HepG2 (cell line): ENCODE data around the gene CD320. TPM values are rescaled to one million over a fixed set of nuclear protein-coding genes. Genes with fewer than 3 reads are reported as not detected.

ENCODE experiments used
- DRAP1 ChIP-seq: IDR thresholded peaks from 2 replicates; pipeline ENCODE4 v1.6.1; 2016; ENCODE audit warnings: missing genetic modification reagents, missing compliant biosample characterization
- GMEB2 ChIP-seq: IDR thresholded peaks from 2 replicates; pipeline ENCODE4 v1.6.1; 2016; ENCODE audit warnings: missing biosample characterization, missing genetic modification reagents, low read depth
- HDAC2 ChIP-seq: sonication (generic); formaldehyde crosslinking; IDR thresholded peaks from 2 replicates; pipeline ENCODE4 v1.4.0; 2020; ENCODE audit warnings: missing genetic modification reagents
- MXI1 ChIP-seq: IDR thresholded peaks from 3 replicates; pipeline ENCODE4 v1.6.1; 2012; ENCODE audit warnings: low read depth, low read length, inconsistent platforms, borderline replicate concordance
- MZF1 ChIP-seq: sonication (generic); formaldehyde crosslinking; IDR thresholded peaks from 2 replicates; pipeline ENCODE4 v1.8.1; 2023; ENCODE audit warnings: mild to moderate bottlenecking, missing genetic modification reagents, borderline replicate concordance
- NR2F2 ChIP-seq: IDR thresholded peaks from 2 replicates; pipeline ENCODE4 v1.6.1; 2012; ENCODE audit warnings: low read depth, inconsistent platforms, borderline replicate concordance
- RARA ChIP-seq: IDR thresholded peaks from 2 replicates; pipeline ENCODE4 v1.6.1; 2016; ENCODE audit warnings: missing genetic modification reagents, missing compliant biosample characterization
- SATB2 ChIP-seq: sonication (generic); formaldehyde crosslinking; IDR thresholded peaks from 2 replicates; pipeline ENCODE4 v1.5.0; 2020; ENCODE audit warnings: missing genetic modification reagents
- SPEN ChIP-seq: sonication (generic); formaldehyde crosslinking; IDR thresholded peaks from 2 replicates; pipeline ENCODE4 v1.5.1; 2020; ENCODE audit warnings: low read depth, mild to moderate bottlenecking, missing genetic modification reagents
- TERF1 ChIP-seq: sonication (generic); formaldehyde crosslinking; IDR thresholded peaks from 2 replicates; pipeline ENCODE4 v1.8.0; 2022; ENCODE audit warnings: mild to moderate bottlenecking, missing genetic modification reagents, moderate library complexity
- ZBTB39 ChIP-seq: sonication (generic); formaldehyde crosslinking; IDR thresholded peaks from 2 replicates; pipeline ENCODE4 v1.5.0; 2020; ENCODE audit warnings: missing genetic modification reagents
- ZNF224 ChIP-seq: sonication (generic); formaldehyde crosslinking; IDR thresholded peaks from 2 replicates; pipeline ENCODE4 v1.5.0; 2020; ENCODE audit warnings: mild to moderate bottlenecking, missing genetic modification reagents
- ZNF367 ChIP-seq: sonication (generic); formaldehyde crosslinking; IDR thresholded peaks from 2 replicates; pipeline ENCODE4 v1.4.0; 2020; ENCODE audit warnings: missing genetic modification reagents, borderline replicate concordance
- ZNF441 ChIP-seq: sonication (generic); formaldehyde crosslinking; IDR thresholded peaks from 2 replicates; pipeline ENCODE4 v1.7.0; 2021; ENCODE audit warnings: missing genetic modification reagents, borderline replicate concordance
- ZNF484 ChIP-seq: sonication (generic); formaldehyde crosslinking; IDR thresholded peaks from 2 replicates; pipeline ENCODE4 v1.5.1; 2020; ENCODE audit warnings: mild to moderate bottlenecking, low read depth, missing genetic modification reagents, borderline replicate concordance
- ZNF530 ChIP-seq: sonication (generic); formaldehyde crosslinking; IDR thresholded peaks from 2 replicates; pipeline ENCODE4 v1.5.0; 2020; ENCODE audit warnings: low read depth, mild to moderate bottlenecking, missing genetic modification reagents
- ZNF75D ChIP-seq: sonication (generic); formaldehyde crosslinking; IDR thresholded peaks from 2 replicates; pipeline ENCODE4 v1.8.1; 2023; ENCODE audit warnings: missing genetic modification reagents, mild to moderate bottlenecking, borderline replicate concordance
- ZNF772 ChIP-seq: sonication (generic); formaldehyde crosslinking; IDR thresholded peaks from 2 replicates; pipeline ENCODE4 v1.5.0; 2020; ENCODE audit warnings: mild to moderate bottlenecking, missing genetic modification reagents
- polyA plus RNA-seq, 8 experiments: library from polyadenylated mRNA; depleted of rRNA in 3 of 8; stranded (reverse) in 7 of 8; unstranded in 1 of 8; fragments of >200 nt; fragmentation: Illumina TruSeq in 4 of 8; extraction: Trizol in 4 of 8; gene quantifications; 2 replicates each; pipeline versions ENCODE4 v1.2.1 to v1.2.3, GENCODE V29; 2011 to 2016; ENCODE audit warnings: low read depth in 4 of 8, missing spikeins in 1 of 8, mixed read lengths in 1 of 8; ENCODE audit not compliant: insufficient read depth in 1 of 8
- total RNA-seq, 5 experiments: library from RNA; depleted of rRNA; stranded (reverse); fragments of >200 nt; fragmentation: Illumina TruSeq; extraction: Trizol; gene quantifications; 2 replicates each; pipeline ENCODE4 v1.2.3, GENCODE V29; 2016; ENCODE audit warnings: low read depth in 1 of 5
- TF ChIP-seq, protein P1 (sequence below): sonication (generic); formaldehyde crosslinking; IDR thresholded peaks from 2 replicates; pipeline ENCODE4 v1.4.0; 2020; ENCODE audit warnings: missing genetic modification reagents

CD320 gene
- total and polyA plus RNA-seq, 2 of the 13 experiments (the other 11 are each of a cell fraction or from before 2014, with no cell fraction given) = 83.1 to 99.9 TPM

DNA sequence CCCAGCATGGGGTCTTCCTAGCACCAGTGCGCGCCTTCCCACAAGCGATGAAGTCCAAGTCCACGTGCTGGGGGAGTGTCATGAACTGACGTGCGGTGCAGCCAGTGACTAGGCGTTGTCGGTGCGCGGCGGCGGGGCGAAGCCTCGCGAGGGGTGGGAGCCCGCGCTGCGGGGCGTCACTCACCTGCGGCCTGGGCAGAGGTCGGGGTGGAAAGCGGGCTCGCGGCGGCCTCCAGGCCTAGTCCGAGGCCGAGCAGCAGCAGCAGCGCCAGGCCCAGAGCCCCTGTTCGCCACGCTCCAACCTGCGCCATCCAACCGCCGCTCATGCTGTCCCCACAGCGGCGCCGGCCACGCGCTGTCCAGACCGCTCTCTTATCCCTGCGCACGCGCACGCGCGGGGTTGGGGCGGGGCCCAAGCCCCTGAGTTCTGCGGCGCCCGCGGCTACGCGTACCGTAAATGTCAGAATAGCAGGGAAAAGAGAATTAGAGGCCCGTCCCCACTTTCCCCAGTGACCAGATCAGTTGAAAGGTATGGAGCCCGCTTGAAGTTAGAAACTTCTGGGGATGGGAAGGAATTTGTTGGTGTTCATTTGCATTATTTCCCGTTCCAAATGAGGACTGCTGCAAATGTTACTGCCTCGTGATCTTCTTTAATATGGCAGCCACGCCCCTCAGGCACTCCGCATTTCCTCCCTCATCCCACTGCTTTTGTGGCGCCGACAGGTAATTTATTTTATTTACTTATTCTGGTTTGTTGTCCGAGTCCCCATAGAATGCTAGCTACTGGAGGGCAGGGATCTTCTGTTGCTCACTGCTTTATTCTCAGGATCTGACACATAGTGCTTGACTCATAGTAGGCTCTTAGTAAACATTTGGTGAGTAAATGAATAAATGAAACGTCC lies at the start of gene CD320 (continued):
- TF ChIP-seq GMEB2 (peak; percentile 22; the same call in 1 of the 2 replicates), ZNF441 (CRISPR knock-in tag) (peak; percentile 87; the same call in 1 of the 2 replicates), ZNF772 (peak; percentile 97), ZNF530 (no peak), TERF1 (peak; percentile 92; the same call in 1 of the 2 replicates), ZNF367 (CRISPR knock-in tag) (0 out of 2 replicates have a peak, but pooled peaks have one; percentile 78), SATB2 (CRISPR knock-in tag) (peak; percentile 87), RARA (CRISPR knock-in tag) (peak; percentile 63), MXI1 (peak; percentile 96; the same call in 2 of the 3 replicates), HDAC2 (CRISPR knock-in tag) (peak; percentile 29), NR2F2 (0 out of 2 replicates have a peak, but pooled peaks have one; percentile 11), ZNF484 (CRISPR knock-in tag) (no peak; the same call in 1 of the 2 replicates), SPEN (CRISPR knock-in tag) (peak; percentile 90), MZF1 (CRISPR knock-in tag) (no peak), ZBTB39 (peak; percentile 78; the same call in 1 of the 2 replicates), DRAP1 (peak; percentile 90), ZNF224 (CRISPR knock-in tag) (peak; percentile 90), ZNF75D (CRISPR knock-in tag) (peak; percentile 85; the same call in 1 of the 2 replicates)
- TF ChIP-seq, protein P1, sequence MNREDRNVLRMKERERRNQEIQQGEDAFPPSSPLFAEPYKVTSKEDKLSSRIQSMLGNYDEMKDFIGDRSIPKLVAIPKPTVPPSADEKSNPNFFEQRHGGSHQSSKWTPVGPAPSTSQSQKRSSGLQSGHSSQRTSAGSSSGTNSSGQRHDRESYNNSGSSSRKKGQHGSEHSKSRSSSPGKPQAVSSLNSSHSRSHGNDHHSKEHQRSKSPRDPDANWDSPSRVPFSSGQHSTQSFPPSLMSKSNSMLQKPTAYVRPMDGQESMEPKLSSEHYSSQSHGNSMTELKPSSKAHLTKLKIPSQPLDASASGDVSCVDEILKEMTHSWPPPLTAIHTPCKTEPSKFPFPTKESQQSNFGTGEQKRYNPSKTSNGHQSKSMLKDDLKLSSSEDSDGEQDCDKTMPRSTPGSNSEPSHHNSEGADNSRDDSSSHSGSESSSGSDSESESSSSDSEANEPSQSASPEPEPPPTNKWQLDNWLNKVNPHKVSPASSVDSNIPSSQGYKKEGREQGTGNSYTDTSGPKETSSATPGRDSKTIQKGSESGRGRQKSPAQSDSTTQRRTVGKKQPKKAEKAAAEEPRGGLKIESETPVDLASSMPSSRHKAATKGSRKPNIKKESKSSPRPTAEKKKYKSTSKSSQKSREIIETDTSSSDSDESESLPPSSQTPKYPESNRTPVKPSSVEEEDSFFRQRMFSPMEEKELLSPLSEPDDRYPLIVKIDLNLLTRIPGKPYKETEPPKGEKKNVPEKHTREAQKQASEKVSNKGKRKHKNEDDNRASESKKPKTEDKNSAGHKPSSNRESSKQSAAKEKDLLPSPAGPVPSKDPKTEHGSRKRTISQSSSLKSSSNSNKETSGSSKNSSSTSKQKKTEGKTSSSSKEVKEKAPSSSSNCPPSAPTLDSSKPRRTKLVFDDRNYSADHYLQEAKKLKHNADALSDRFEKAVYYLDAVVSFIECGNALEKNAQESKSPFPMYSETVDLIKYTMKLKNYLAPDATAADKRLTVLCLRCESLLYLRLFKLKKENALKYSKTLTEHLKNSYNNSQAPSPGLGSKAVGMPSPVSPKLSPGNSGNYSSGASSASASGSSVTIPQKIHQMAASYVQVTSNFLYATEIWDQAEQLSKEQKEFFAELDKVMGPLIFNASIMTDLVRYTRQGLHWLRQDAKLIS (CRISPR knock-in tag) = no peak; the same call in 1 of the 2 replicates
